T-helper 17 cell (primary cell): Measurements from ENCODE around the gene KCNMB4. TPM values are rescaled to one million over a fixed set of nuclear protein-coding genes. Genes with fewer than 3 reads are reported as not detected.

Source experiments
- ATAC-seq: fragments of 150-1000 bp; cut with Tn5 transposase; 2 replicates; pipeline ENCODE4 v1.10.0; 2021; ENCODE audit warnings: mild to moderate bottlenecking, moderate library complexity
- DNase-seq, 3 donors: peaks; one replicate each; pipeline versions ENCODE4 v3.0.0 to v3.0.0-alpha.2; 2020 to 2021
- H3K9me3 ChIP-seq: one replicate; pipeline ENCODE4 v1.7.0; 2013; ENCODE audit warnings: low read length, mild to moderate bottlenecking; ENCODE audit not compliant: control insufficient read depth, poor library complexity, severe bottlenecking
- H3K27ac Mint-ChIP-seq: one replicate; pipeline ENCODE4 v1.8.0; 2022; ENCODE audit warnings: mild to moderate bottlenecking, moderate library complexity, mixed read lengths
- H3K27me3 Mint-ChIP-seq: one replicate; pipeline ENCODE4 v1.8.0; 2022; ENCODE audit warnings: mixed read lengths
- H3K36me3 Mint-ChIP-seq: one replicate; pipeline ENCODE4 v1.8.0; 2022; ENCODE audit warnings: low read depth, mixed read lengths
- H3K4me1 Mint-ChIP-seq: one replicate; pipeline ENCODE4 v1.8.0; 2022; ENCODE audit warnings: mild to moderate bottlenecking, mixed read lengths
- H3K4me3 Mint-ChIP-seq: one replicate; pipeline ENCODE4 v1.8.0; 2022; ENCODE audit warnings: mild to moderate bottlenecking, moderate library complexity, mixed read lengths
- total RNA-seq, 4 donors: library from RNA in 2 of 4; stranded (reverse) in 2 of 4; gene quantifications; one replicate each; pipeline ENCODE4 v1.2.3 and lab custom pipeline; 2022 to 2026

KCNMB4 gene
- total RNA-seq, 2 donors from 2014 or later = 0.26 to 0.75 TPM

DNA sequence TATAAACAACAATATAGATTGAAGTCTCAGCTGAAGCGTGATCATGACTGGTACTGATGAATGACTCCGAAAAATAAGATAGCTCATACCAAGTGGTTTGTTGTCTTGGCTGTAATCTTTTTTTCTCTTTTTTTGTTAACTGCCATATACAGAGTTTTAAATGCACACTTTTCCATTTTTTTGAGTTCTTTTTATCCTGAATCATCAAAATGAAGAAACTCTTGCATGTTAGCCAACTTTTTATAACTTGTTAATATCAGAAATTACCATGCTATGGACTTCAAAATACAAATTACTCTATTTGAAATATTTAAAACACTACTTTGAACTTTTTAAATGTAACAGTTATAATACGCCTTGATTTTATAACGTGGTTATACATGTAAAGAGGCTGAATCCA, 10.1 kb upstream of the KCNMB4 start:
- H3K9me3 ChIP-seq = no peaks in the 10 kb centered on the region
- peaks cover 2% of the 10 kb centered on the region for H3K4me1 Mint-ChIP-seq
- ATAC-seq = no peak
- no peaks in the 10 kb centered on the region for H3K36me3 Mint-ChIP-seq
- no peak overlapping the region for H3K4me3 Mint-ChIP-seq
- H3K27me3 Mint-ChIP-seq = no peaks in the 10 kb centered on the region
- H3K27ac Mint-ChIP-seq = no peak overlapping the region
- no peak for DNase-seq

GRCh38 chr12:70359458-70360197, 6.5 kb upstream of the KCNMB4 start:
- ATAC-seq = no peak
- no peaks in the 10 kb centered on the region for H3K9me3 ChIP-seq
- no peak for DNase-seq
- Mint-ChIP-seq H3K27ac (no peak overlapping the region), H3K36me3 (no peaks in the 10 kb centered on the region), H3K27me3 (peaks cover 1% of the 10 kb centered on the region), H3K4me3 (no peak overlapping the region), H3K4me1 (peaks cover 2% of the 10 kb centered on the region)

DNA sequence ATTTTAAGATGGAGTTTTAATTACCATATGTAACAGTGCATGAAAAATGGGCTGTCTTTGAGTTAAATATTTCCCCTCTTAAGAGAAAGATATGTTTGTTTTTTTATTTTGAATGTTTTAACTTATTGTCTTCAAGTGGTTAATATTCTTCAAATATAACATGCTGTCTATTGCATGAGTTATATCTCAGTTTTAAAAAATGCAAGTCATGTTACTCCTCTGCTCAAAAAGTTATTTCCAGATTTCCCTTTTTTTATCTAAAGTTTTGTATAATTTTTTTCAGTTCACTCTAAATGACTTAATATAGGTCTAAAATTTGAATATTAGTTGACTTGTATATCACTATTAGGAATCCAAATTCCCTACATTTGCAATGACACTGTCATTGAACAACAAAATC, 5.9 kb upstream of the KCNMB4 start:
- Mint-ChIP-seq H3K36me3 (no peaks in the 10 kb centered on the region), H3K4me1 (peaks cover 2% of the 10 kb centered on the region)

DNA sequence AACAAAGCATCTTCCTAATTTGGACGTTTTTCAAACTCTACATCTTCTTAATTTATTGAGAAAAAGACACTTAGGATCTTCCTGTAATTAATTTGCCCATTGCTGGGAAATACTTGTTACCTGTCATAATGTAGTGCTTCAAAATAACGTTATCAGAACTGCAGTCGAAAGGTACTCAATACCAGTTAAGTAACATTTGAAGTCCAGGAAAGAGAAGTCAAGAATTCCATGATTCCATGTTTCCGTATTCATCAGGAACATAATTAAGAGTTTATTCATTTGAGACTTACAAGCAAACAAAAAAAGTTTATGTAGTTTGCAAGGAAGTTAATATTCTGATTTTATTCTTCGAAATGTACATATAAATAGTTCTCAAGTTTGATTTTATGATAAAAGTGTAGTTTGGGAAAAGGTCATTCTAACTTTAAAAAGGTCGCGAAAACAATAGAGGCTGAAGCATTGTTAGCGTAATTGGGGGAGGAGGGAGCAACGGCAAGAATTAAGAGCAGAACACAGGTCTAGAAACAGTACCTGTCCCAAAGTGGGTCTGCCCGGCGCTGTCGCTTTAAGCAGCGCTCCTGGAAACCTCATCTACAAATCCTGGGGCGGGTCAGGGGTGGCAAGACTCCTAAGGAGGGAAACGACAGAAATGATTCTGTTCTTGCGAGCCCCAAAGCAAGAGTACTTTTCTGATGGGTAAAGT, 1.2 kb upstream of the KCNMB4 start:
- H3K27me3 Mint-ChIP-seq = peaks cover 9% of the 10 kb centered on the region
- no peaks in the 10 kb centered on the region for H3K36me3 Mint-ChIP-seq
- DNase-seq = no peak
- peak overlapping the region; percentile 96 for H3K4me3 Mint-ChIP-seq
- no peak for ATAC-seq
- no peak overlapping the region for H3K27ac Mint-ChIP-seq
- no peaks in the 10 kb centered on the region for H3K9me3 ChIP-seq
- peaks cover 7% of the 10 kb centered on the region for H3K4me1 Mint-ChIP-seq

More for the DNA sequence above, 5.9 kb upstream of the KCNMB4 start:
- peaks cover 5% of the 10 kb centered on the region for H3K27me3 Mint-ChIP-seq
- ATAC-seq (no peak), DNase-seq (no peak)
- no peak overlapping the region for H3K4me3 Mint-ChIP-seq
- H3K9me3 ChIP-seq = no peaks in the 10 kb centered on the region
- H3K27ac Mint-ChIP-seq = no peak overlapping the region

DNA sequence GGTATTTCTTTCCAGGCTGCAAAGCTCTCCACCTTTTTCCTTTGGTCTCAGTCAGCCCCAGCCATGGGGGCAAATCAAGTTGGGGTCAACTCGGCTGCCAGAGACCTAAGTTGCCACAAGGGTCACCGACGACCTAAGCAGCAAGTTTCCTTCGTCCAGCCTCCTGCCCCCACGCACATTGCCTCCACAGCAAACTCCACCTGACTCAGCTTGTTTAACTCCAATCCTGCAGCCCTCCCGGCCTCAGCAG, 767 bp upstream of the KCNMB4 start:
- no peak overlapping the region for H3K27ac Mint-ChIP-seq
- H3K27me3 Mint-ChIP-seq = peaks cover 9% of the 10 kb centered on the region
- H3K36me3 Mint-ChIP-seq = no peaks in the 10 kb centered on the region
- peak overlapping the region; percentile 96 for H3K4me3 Mint-ChIP-seq
- H3K9me3 ChIP-seq = no peaks in the 10 kb centered on the region
- H3K4me1 Mint-ChIP-seq = peaks cover 7% of the 10 kb centered on the region
- ATAC-seq = no peak
- no peak for DNase-seq

DNA sequence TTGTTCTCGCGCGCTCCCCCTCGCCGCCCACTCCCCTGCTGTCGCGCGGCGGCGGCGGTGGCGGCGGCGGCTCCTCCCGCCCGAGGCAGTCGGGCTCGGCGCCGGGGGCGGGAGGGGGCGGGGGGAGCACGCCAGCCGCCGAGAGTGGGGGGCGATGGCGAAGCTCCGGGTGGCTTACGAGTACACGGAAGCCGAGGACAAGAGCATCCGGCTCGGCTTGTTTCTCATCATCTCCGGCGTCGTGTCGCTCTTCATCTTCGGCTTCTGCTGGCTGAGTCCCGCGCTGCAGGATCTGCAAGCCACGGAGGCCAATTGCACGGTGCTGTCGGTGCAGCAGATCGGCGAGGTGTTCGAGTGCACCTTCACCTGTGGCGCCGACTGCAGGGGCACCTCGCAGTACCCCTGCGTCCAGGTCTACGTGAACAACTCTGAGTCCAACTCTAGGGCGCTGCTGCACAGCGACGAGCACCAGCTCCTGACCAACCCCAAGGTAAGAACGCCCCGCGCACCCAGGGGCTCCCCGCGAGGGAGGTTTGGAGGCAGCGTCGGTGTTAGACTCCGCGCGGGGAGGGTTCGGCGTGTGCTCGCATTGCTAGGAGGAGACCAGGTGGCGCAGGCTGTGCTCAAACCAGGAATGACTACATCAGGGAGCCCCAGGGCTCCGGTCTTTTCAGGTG, 629 bp downstream of the KCNMB4 start:
- DNase-seq (peak; percentile 45 to 53 (median 46)), ATAC-seq (peak; percentile 70)
- H3K4me3 Mint-ChIP-seq = peak overlapping the region; percentile 96
- H3K9me3 ChIP-seq = no peaks in the 10 kb centered on the region
- H3K27me3 Mint-ChIP-seq = peaks cover 9% of the 10 kb centered on the region
- H3K4me1 Mint-ChIP-seq = peaks cover 7% of the 10 kb centered on the region
- peak overlapping the region; percentile 81 for H3K27ac Mint-ChIP-seq
- peaks cover 2% of the 10 kb centered on the region for H3K36me3 Mint-ChIP-seq

- Mint-ChIP-seq H3K36me3 (peaks cover 4% of the 10 kb centered on the region), H3K4me1 (peaks cover 7% of the 10 kb centered on the region), H3K27me3 (peaks cover 9% of the 10 kb centered on the region), H3K27ac (peak overlapping the region; percentile 81), H3K4me3 (peak overlapping the region; percentile 96)
- no peaks in the 10 kb centered on the region for H3K9me3 ChIP-seq
- no peak for DNase-seq
- no peak for ATAC-seq
Measured at GRCh38 chr12:70367258-70368141, 1.4 kb downstream of the KCNMB4 start.

DNA sequence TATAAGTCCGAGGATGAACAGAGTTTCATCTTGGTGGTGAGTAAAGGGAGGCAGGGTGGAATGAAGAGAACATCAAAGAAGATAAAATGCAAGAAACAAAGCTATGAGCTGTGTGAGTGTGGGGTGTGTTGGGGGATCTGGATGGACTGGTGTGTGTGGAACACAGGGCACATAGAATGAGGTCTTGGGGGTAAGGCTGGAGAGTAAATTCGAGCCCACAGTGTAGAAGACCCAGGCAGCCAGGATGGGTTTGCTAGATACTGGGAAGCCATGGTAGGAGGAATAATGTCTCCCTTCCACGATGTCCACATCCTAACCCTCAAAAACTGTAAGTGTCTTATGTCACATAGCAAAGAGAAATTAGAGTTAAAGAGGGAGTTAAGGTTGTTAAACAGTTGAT, 6.8 kb downstream of the KCNMB4 start:
- ATAC-seq = no peak
- Mint-ChIP-seq H3K27me3 (no peaks in the 10 kb centered on the region), H3K36me3 (peaks cover 4% of the 10 kb centered on the region), H3K4me1 (no peaks in the 10 kb centered on the region), H3K27ac (no peak overlapping the region), H3K4me3 (no peak overlapping the region)
- no peaks in the 10 kb centered on the region for H3K9me3 ChIP-seq
- no peak for DNase-seq

DNA sequence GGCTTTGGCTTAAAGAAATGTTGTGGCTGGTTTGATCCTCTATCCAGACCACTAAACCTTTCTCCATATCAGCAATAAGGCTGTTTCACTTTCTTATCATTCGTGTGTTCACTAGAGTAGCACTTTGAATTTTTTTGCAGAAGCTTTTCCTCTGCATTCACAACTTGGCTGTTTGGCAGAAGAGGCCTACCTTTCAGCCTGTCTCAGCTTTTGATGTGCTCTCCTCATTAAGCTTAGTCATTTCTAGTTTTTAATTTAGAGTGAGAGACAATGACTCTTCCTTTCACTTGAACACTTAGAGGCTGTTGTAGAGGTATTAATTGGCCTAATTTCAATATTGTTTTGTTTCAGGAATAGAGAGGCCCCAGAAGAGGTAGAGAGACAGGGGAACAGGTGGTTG, 13.8 kb downstream of the KCNMB4 start:
- no peaks in the 10 kb centered on the region for H3K9me3 ChIP-seq
- Mint-ChIP-seq H3K4me1 (no peaks in the 10 kb centered on the region), H3K27me3 (no peaks in the 10 kb centered on the region), H3K27ac (no peak overlapping the region), H3K4me3 (no peak overlapping the region), H3K36me3 (no peaks in the 10 kb centered on the region)
- ATAC-seq (no peak), DNase-seq (no peak)

DNA sequence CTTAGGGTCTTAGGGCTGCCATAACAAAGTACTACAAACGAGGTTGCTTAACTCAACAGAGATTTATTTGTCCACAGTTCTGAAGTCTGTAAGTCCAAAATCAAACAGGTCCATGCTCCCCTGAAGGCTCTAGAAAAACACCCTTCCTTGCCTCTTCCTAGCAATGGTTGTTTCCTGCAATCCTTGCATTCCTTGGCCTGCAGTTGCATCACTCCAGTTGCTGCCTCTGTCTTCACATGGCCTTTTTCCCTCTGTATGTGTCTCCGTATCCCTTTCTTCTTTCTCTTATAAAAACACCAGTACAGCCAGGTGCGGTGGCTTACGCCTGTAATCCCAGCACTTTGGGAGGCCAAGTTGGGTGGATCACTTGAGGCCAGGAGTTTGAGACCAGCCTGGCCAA, 17.4 kb downstream of the KCNMB4 start:
- H3K27ac Mint-ChIP-seq = no peak overlapping the region
- H3K36me3 Mint-ChIP-seq = no peaks in the 10 kb centered on the region
- DNase-seq (no peak), ATAC-seq (no peak)
- no peaks in the 10 kb centered on the region for H3K4me1 Mint-ChIP-seq
- no peaks in the 10 kb centered on the region for H3K9me3 ChIP-seq
- no peaks in the 10 kb centered on the region for H3K27me3 Mint-ChIP-seq
- no peak overlapping the region for H3K4me3 Mint-ChIP-seq

DNA sequence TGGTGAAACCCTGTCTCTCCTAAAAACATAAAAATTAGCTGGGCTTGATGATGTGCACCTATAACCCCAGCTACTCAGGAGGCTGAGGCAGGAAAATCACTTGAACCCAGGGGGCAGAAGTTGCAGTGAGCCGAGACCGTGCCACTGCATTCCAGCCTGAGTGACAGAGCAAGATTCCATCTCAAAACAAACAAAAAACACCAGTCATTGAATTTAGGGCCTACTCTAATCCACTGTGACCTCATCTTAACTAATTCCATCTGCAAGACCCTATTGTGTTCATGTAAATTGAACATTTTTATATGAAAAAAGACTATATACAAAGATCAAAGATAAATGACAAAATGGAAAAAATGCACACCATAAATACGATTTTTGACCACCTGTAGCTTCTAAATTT, 17.8 kb downstream of the KCNMB4 start:
- no peaks in the 10 kb centered on the region for H3K27me3 Mint-ChIP-seq
- H3K4me1 Mint-ChIP-seq = no peaks in the 10 kb centered on the region
- H3K4me3 Mint-ChIP-seq = no peak overlapping the region
- no peaks in the 10 kb centered on the region for H3K9me3 ChIP-seq
- ATAC-seq (no peak), DNase-seq (no peak)
- H3K27ac Mint-ChIP-seq = no peak overlapping the region
- H3K36me3 Mint-ChIP-seq = no peaks in the 10 kb centered on the region

GRCh38 chr12:70386771-70387170, 20.7 kb downstream of the KCNMB4 start:
- DNase-seq = no peak
- Mint-ChIP-seq H3K4me3 (no peak overlapping the region), H3K4me1 (no peaks in the 10 kb centered on the region), H3K27me3 (no peaks in the 10 kb centered on the region), H3K36me3 (no peaks in the 10 kb centered on the region), H3K27ac (no peak overlapping the region)
- no peaks in the 10 kb centered on the region for H3K9me3 ChIP-seq
- no peak for ATAC-seq

GRCh38 chr12:70389678-70390077, 23.6 kb downstream of the KCNMB4 start:
- no peaks in the 10 kb centered on the region for H3K4me1 Mint-ChIP-seq
- no peaks in the 10 kb centered on the region for H3K9me3 ChIP-seq
- H3K27me3 Mint-ChIP-seq = no peaks in the 10 kb centered on the region
- no peak overlapping the region for H3K4me3 Mint-ChIP-seq
- ATAC-seq (no peak), DNase-seq (no peak)
- no peaks in the 10 kb centered on the region for H3K36me3 Mint-ChIP-seq
- H3K27ac Mint-ChIP-seq = no peak overlapping the region
